H1 (cell line): ENCODE results near the gene FNDC3A. TPM values are rescaled to one million over a fixed set of nuclear protein-coding genes. Genes with fewer than 3 reads are reported as not detected.

Source experiments
- polyA plus RNA-seq, 7 experiments: library from polyadenylated mRNA; depleted of rRNA in 3 of 7; stranded (reverse) in 5 of 7; unstranded in 2 of 7; fragments of >200 nt in 5 of 7; fragments of 200-250 nt in 2 of 7; gene quantifications; 1 replicate in 5 of 7; 2 replicates in 1 of 7; 4 replicates in 1 of 7; pipeline versions ENCODE4 v1.2.1 to v1.2.3, GENCODE V29; 2011 to 2013; ENCODE audit warnings: missing spikeins in 2 of 7, mixed read lengths in 2 of 7
- small RNA-seq: library from polyadenylated mRNA; stranded (forward); fragments of <200 nt; extraction: miRNeasy Mini kit (QIAGEN cat#:217004); gene quantifications from one replicate; pipeline ENCODE3, GENCODE V24; 2013; ENCODE audit not compliant: insufficient read depth
- total RNA-seq: library from RNA; stranded (reverse); fragmentation: NEBNext Ultra II Directional; extraction: Animal tissue kit (Norgen Biotek cat#: 25700); gene quantifications from 2 replicates; pipeline ENCODE4 v1.2.1, GENCODE V29; 2021

Gene FNDC3A
- total and polyA plus RNA-seq, 2 of the 8 experiments (the other 6 are each of a cell fraction or from before 2014, with no cell fraction given), result 14.6 to 26.0 TPM

Small RNA genes within 50 kb of the gene (small RNA-seq; reads per million reads assigned to genes)
- gene COX7CP1 (not detected), gene RNU6-60P (not detected), gene RNY3P2 (not detected)

Other genes starting within 250 kb of the FNDC3A start
- gene MLNR, start 244.4 kb downstream of the FNDC3A start, total RNA-seq, result 0.24 TPM in 1 of 2 replicates, not detected in the other
- 0.29 and 0.69 TPM in 2 replicates for gene MLNR, start 244.4 kb downstream of the FNDC3A start, polyA plus RNA-seq (2011; rRNA removed)